ENCODE results near the gene SIVA1.
"Not testable (repeated sequence)": the region's sequence is repeated elsewhere in the genome, so short reads cannot be mapped to it uniquely, and the experiment has no call there.

Gene SIVA1

DNA sequence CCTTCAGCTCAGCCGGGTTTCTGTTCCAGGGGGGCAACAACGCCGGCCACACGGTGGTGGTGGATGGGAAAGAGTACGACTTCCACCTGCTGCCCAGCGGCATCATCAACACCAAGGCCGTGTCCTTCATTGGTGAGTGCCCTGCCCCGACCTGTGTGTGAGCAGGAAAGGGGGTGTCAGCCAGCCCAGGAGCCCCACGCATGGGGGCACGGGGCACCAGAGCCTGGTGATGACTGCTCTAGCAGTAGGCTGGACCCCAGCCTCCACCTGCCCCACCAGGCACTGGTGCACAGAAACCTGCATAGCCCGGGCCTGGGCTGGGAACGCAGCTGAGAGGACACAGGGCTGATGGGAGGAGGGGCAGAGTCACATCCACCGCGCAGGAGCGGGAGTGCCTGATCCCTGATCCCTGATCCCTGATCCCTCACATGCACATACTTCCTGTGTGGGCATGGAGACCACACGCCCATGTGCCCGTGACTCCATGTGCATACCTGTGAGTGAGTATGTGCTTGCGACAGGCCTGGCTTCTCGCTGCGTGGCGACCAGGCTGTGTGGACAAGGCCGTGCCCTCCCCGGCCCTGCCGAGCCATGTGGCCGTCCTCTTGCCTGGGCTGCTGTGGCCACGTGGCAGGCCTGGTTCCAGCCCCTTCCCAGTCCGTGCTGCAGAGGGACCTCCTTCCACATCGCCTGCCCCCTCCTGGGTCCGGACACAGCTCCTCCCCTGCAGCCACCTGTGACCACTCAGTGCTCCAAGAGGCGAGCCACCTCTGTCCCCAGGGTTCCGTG, 17.8 kb upstream of the SIVA1 start:
- no peak for DNase-seq

DNA sequence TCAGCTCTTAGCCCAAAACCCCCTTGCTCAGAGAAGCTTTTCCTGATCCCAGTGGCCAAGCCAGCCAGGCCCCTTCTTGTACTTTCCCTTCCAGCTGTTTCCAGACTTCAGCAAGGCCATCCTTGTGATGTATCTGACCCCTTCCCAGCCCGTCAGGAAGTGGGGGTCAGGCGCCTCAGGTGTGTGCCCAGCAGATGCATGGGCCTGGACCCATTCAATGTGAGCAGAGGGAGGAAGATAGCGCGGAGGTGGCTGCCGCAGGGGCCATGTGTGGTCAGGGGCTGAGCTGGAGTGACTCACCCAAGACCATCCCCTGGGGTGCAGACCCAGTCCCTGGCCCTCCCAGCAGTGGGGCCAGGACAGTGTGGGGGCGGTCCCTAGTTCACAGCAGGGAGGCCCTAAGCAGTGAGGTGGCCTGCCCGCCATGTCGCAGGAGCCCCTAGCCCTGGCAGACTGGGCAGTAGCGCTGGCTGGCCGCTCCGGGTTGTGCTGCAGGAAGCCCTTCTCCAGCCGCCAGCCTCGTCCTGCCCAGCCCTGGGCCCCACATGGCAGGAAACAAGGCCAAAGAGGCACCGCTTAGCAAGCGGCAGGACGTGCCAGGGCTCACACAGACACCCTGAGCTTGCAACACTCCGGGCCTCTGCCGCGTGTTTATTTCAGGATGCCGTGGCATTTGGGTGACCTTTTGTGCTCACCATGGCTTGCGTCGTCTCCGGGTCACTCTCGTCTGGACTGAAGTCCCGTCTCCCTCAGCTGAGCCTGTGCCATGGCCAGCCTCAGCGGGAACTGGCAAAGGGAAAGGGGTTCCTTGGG, 16.9 kb upstream of the SIVA1 start:
- no peak for DNase-seq

GRCh38 chr14:104738375-104739019, 14.4 kb upstream of the SIVA1 start:
- no peak for DNase-seq

DNA sequence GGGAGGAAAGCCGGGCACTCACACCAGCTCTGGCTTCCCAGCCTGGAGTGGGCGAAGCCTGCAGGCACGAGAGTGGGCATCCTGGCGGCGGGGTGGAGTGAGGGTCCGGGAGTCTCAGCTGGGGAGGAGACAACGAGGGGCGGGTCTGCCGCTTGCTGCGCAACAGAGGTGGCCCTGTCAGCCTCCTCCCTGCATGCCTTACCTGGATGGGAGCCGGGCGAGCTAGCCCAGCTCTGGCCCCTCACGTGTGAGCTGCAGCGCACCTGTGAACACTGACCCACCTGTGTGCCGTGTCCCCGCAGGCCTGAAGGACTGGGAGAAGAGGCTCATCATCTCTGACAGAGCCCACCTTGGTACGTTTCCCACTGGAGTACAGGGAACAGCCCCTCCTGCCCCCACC, 13.9 kb upstream of the SIVA1 start:
- no peak for DNase-seq

DNA sequence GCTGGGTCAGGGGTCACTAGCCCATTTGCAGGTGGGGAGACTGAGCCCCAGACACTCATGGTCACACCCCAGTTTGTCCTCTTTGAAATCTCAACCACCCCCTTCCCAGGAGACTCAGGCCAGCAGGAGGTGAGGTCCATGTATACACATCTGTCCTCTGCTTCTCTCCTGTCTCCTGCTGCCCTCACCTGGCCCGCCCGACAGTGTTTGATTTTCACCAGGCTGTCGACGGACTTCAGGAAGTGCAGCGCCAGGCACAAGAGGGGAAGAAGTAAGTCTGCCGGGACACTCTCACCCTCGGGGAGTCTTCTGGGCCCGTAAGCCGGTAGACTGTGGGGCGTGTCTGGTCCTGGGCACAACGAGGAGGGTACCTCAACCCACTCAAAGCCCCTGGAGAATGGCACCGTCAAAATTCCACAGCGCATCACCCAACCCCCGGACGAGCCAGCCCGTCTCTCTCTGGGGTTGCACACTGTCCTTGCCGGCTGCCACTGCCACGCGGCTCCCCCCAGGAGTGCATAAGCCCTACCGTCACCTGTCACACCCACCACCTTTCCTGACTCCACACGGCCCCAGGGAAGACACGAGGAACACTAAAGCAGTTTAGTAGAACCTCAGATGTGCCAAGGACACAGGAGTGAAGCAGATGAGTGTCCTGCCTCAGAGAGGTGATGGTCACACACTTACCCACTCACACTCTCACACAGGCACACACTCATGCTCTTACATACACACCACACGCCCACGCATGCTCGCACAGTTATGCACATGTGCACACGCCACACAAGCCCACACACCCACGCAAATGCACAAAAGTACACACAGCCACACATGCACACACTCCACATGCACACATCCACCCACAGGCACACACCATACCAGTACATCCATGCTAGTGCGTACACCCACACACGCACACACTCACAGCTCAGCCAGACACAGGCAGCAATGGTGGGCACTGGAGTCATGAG, 13.1 kb upstream of the SIVA1 start:
- DNase-seq: no peak

DNA sequence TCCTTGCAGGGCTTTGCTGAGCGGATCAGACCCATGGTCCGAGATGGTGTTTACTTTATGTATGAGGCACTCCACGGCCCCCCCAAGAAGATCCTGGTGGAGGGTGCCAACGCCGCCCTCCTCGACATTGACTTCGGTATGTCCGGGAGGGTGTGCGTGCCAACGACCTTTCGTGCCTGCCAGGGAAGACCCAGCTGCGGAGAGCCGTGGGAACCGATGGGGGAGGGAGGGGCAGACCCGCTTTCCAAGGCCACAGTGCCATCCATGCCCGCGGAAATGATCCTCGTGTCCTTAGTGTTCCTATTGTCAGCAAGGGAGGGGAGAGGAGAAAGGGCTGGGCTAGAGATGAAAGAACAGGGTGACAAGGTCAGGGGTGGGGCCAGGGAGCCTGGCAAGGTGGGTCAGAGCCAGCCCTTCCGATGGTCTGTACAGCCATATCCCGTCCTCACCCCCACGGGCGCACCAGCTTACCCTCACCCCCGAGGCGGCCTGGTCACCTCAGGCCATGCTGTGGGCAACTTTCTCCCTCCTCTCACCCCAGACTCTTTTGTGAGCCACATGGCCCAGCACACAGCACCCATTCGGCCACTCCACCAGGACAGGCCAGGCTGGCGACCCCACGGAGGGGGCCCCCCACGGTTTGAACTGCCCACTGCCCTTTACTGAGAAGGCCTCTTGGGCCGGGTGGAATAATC, 11.7 kb upstream of the SIVA1 start:
- DNase-seq: no peak

DNA sequence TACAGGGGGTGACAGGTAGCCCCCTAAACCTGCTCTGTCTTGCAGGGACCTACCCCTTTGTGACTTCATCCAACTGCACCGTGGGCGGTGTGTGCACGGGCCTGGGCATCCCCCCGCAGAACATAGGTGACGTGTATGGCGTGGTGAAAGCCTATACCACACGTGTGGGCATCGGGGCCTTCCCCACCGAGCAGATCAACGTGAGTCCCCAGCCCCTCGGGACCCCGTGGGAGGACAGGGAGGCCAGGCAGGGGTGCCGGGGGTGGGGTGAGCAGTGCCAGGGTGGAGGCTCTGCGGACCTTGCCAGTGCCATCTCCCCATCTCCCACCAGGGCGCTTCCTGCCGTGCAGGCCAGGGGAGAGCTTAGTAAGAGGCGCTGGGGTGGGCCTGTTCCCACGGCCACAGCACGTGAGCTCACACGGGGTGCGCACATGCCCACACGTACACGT, 11.1 kb upstream of the SIVA1 start:
- no peak for DNase-seq

DNA sequence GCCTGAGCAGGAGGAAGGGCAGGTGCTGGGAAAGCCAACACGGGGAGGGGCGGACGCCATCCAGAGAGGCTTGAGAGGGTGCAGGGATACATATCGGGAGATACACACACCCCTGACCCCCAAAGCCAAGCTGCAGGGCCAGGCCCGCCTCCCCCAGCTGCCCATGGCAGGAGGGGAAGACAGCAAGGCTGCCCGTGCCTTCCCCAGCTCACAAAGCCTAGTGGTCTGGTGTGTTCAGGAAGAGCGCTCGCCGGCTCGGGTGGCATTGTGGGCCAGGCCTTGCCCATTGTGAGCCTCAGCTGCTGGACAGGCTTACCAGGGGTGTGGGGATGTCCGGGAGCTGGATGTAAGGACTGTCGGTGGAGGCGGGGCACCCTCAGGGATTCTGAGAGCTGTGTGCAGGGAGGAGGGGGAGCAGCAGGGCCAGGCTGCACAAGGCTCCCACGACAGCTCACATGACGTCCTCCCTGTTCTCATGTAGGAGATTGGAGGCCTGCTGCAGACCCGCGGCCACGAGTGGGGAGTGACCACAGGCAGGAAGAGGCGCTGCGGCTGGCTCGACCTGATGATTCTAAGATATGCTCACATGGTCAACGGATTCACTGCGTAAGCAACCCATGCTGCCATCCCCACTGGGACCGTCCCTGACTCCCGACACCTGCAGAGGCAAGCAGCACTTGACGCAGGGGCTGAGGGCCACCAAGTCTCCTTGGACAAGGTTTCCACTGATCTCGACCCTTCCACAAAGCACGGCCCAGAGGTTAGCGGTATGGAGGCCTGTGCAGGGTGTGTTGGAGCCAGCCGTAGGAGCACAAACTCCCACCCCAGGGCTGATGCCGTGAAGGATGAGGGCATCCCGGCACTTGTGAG, 10.1 kb upstream of the SIVA1 start:
- no peak for DNase-seq

DNA sequence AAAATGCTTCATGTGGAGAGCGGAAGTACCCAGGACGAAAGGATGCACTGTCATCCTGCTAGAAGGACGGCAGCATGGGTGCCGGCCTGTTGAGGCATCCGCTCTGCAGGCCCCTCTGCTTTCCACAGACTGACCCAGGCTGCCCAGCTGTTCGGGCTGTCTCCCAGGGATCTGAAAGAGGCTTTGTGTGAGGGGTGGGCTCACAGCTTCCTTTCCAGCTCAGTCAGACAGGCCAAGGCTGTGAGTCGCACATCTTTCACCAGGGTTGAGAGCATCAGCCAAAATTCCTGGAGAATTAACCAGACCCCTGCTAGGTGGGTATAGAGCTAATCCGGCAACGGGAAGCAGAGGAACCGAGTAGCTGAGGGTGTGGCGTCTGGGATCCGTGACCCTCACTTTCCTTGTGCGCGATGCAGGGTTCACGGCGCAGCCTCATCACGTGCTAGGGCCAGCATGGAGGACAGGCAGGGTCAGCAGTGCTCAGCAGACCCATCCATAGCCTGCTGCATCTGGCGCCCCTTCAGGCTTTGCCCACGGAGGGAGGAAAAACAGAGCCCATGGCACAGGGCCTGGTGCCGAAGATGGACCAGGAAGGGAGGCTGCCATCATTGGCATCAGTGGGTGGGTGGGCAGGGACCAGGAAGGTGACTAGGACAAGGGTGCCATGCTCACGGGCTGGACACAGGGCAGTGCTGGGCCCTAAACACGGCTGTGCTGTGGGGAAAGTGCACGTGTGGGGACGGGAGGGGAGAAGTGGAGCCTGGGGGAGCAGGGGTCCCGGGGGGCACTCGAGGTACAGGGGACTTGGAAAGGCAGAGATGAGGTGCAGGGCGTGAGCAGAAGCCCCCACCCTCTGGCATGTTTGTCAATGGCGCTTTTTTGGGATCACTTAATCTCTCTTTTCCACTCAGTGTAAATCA, 9.2 kb upstream of the SIVA1 start:
- DNase-seq: no peak

DNA sequence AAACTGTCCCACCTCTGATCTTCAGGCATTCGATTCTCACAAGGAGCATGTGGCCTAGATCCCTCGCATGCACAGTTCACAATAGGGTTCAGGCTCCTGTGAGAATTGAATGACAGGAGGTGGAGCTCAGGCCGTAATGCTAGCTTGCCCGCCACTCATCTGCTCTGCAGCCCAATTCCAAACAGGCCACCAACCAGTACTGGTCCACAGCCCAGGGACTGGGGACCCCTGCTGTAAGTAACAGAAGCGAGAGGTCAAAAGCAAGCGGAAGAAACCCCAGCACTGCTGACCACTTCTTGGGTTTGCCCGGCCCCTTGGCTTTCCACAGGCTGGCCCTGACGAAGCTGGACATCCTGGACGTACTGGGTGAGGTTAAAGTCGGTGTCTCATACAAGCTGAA, 8.5 kb upstream of the SIVA1 start:
- no peak for DNase-seq

DNA sequence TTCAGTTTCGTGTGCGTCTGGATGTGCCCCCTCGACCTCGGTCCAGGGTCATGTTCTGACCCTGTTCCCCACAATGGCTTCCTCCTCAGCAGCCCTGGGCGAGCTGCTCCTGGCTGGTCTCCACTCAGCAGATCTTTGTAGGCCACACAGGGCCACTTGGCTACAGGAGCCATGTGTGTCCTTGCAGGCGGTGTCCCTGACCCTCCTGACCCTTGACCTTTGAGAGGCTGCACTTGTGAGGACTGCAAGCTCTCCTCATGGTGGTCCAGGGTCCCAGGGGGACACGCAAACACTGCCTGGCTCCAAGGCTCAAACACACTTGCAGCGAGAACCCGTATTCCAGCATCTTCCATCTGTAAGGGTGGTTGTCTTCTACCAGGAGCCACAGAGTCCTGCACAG, 7.5 kb upstream of the SIVA1 start:
- DNase-seq: no peak

- DNase-seq: peak in 1 of 2 donors; percentile 35
Observed at GRCh38 chr14:104746071-104746545, 6.8 kb upstream of the SIVA1 start.

DNA sequence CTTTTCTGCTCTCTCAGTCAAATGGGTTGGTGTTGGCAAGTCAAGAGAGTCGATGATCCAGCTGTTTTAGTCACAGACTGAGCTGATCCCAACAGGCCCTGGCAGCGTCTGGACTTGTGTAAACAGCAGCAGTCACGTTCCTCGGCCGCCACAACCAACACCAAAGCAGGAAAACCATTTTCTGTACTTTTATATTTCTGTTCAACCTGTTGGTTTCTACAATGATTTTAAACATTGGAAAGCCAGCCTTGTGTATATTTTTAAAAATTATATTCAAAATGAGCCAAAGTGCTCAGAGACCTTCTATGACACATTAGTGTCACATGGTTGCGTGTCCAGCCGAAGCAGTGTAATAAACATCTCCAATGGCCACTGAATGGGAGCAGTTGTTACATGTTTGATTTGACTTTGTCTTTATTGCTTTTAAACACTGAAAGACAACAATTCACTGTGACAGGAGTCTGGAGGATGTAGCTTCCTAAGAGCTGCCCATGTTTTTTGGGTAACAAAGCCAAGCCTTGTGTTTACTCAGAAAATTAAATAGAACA, 5.9 kb upstream of the SIVA1 start:
- no peak for DNase-seq

DNA sequence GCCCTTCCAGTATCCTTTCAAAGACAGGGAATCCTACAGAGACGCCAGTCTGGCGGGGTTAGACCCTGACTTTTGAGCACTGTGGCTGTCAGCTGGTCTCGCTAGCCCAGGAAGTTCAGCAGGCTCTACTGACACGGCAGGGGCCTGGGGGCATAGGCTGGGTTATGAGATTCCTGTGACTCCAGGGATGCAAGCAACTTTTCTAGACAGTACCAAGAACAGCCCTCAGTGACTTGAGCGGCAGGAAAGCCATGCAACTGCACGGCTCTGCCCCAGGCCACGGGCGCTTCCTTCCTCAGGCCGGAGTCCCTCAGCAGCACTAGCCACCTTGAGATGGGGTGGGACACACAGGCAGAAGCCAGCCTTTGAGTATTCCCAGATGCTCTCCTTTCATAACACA, 5.1 kb upstream of the SIVA1 start:
- DNase-seq: no peak

- DNase-seq: no peak
Observed at GRCh38 chr14:104749111-104749649, 3.8 kb upstream of the SIVA1 start.

GRCh38 chr14:104750056-104750752, 2.7 kb upstream of the SIVA1 start:
- no peak for DNase-seq

GRCh38 chr14:104750753-104751057, 2.2 kb upstream of the SIVA1 start:
- DNase-seq: not testable (repeated sequence)

Measured in activated CD4-positive, alpha-beta T cell treated with anti-CD3 and anti-CD28 coated beads for 4 hours (primary cell).